NCI-H2196 (cell line): ENCODE results near the gene KRT4.
"Not testable (repeated sequence)": the region's sequence is repeated elsewhere in the genome, so short reads cannot be mapped to it uniquely, and the experiment has no call there.

ENCODE experiments used
- DNase-seq: peaks from one replicate; lab custom pipeline; 2025; ENCODE audit not compliant: unreplicated experiment; lab: John Stamatoyannopoulos, UW

The KRT4 gene

GRCh38 chr12:52808573-52809160 is 5.2 kb downstream of the KRT4 start:
- no peak for DNase-seq

- no peak for DNase-seq
Observed at GRCh38 chr12:52807544-52808470, 6.1 kb downstream of the KRT4 start.

GRCh38 chr12:52806821-52807543 is 6.9 kb downstream of the KRT4 start:
- DNase-seq, result no peak

- no peak for DNase-seq
Observed at GRCh38 chr12:52806169-52806811, 7.6 kb downstream of the KRT4 start.

- DNase-seq, result no peak
Observed at GRCh38 chr12:52805739-52806138, 8.2 kb downstream of the KRT4 start.

GRCh38 chr12:52805000-52805399 is 8.9 kb downstream of the KRT4 start:
- no peak for DNase-seq

- no peak for DNase-seq
Observed at GRCh38 chr12:52802442-52802841, 11.5 kb downstream of the KRT4 start.

GRCh38 chr12:52801773-52802172 is 12.1 kb downstream of the KRT4 start:
- no peak for DNase-seq

- peak; percentile 52 for DNase-seq
Observed at GRCh38 chr12:52800259-52800917, 13.5 kb downstream of the KRT4 start.

GRCh38 chr12:52799505-52800211 is 14.3 kb downstream of the KRT4 start:
- DNase-seq, result no peak

GRCh38 chr12:52798671-52799504 is 15.0 kb downstream of the KRT4 start:
- DNase-seq, result no peak

GRCh38 chr12:52798003-52798670 is 15.8 kb downstream of the KRT4 start:
- DNase-seq, result no peak

GRCh38 chr12:52797529-52797894 is 16.4 kb downstream of the KRT4 start:
- DNase-seq, result no peak

- DNase-seq, result no peak
Observed at GRCh38 chr12:52796839-52797528, 16.9 kb downstream of the KRT4 start.

GRCh38 chr12:52796429-52796794 is 17.5 kb downstream of the KRT4 start:
- no peak for DNase-seq

- DNase-seq, result no peak
Observed at GRCh38 chr12:52795694-52796428, 18.1 kb downstream of the KRT4 start, which contains the start of gene KRT3. KRT3 (minus strand) TSS chr12:52796117; CDS start chr12:52796042, 75 bp downstream.

- not testable (repeated sequence) for DNase-seq
Observed at GRCh38 chr12:52795332-52795674, 18.6 kb downstream of the KRT4 start.
